Activated T-helper 1 cell treated with anti-CD3 and anti-CD28 coated beads, Interleukin-2, amount 50 U/mL, for 16 hours (primary cell): ENCODE data around the gene SLC25A1.
"Not testable (repeated sequence)": the region's sequence is repeated elsewhere in the genome, so short reads cannot be mapped to it uniquely, and the experiment has no call there.

ENCODE experiments used
- DNase-seq, 2 donors: peaks; one replicate each; pipeline ENCODE4 v3.0.0-alpha.2; 2020; ENCODE audit warnings: low read depth in 1 of 2, low spot score in 1 of 2

The SLC25A1 gene

GRCh38 chr22:19206287-19206686 lies 27.8 kb upstream of the SLC25A1 start:
- DNase-seq, result no peak

- DNase-seq, result no peak
Observed at GRCh38 chr22:19204640-19205039, 26.1 kb upstream of the SLC25A1 start.

GRCh38 chr22:19203834-19204233 lies 25.3 kb upstream of the SLC25A1 start:
- no peak for DNase-seq

- DNase-seq, result not testable (repeated sequence)
Observed at GRCh38 chr22:19202799-19203186, 24.3 kb upstream of the SLC25A1 start.

GRCh38 chr22:19201869-19202798 lies 23.6 kb upstream of the SLC25A1 start:
- no peak for DNase-seq

- DNase-seq, result no peak
Observed at GRCh38 chr22:19201130-19201868, 22.8 kb upstream of the SLC25A1 start.

GRCh38 chr22:19199479-19199878 lies 20.9 kb upstream of the SLC25A1 start:
- no peak for DNase-seq

GRCh38 chr22:19197997-19198865 lies 19.7 kb upstream of the SLC25A1 start:
- no peak for DNase-seq

- no peak for DNase-seq
Observed at GRCh38 chr22:19196841-19197612, 18.5 kb upstream of the SLC25A1 start.

GRCh38 chr22:19195796-19196731 lies 17.5 kb upstream of the SLC25A1 start:
- no peak for DNase-seq

GRCh38 chr22:19194766-19195536 lies 16.4 kb upstream of the SLC25A1 start:
- DNase-seq, result no peak

GRCh38 chr22:19193879-19194278 lies 15.3 kb upstream of the SLC25A1 start:
- no peak for DNase-seq

- no peak for DNase-seq
Observed at GRCh38 chr22:19187716-19188563, 9.4 kb upstream of the SLC25A1 start.

- no peak for DNase-seq
Observed at GRCh38 chr22:19184276-19184997, 5.9 kb upstream of the SLC25A1 start.

GRCh38 chr22:19183216-19183615 lies 4.7 kb upstream of the SLC25A1 start:
- no peak for DNase-seq

- DNase-seq, result no peak
Observed at GRCh38 chr22:19182472-19183157, 4.1 kb upstream of the SLC25A1 start.
